Activated gamma-delta T cell treated with Interleukin-2 at 50 U/mL for 16 hours (primary cell): ENCODE data around the gene NR2F6.
"Not testable (repeated sequence)": the region's sequence is repeated elsewhere in the genome, so short reads cannot be mapped to it uniquely, and the experiment has no call there.

ENCODE experiments used
- DNase-seq: peaks from one replicate; pipeline ENCODE4 v3.0.0-alpha.2; 2020

The NR2F6 gene

GRCh38 chr19:17245535-17245984 is at the start of gene NR2F6:
Gene NR2F6, minus strand, starts transcription at chr19:17245919. Its CDS starts 699 bp downstream, at chr19:17245220.
- DNase-seq: no peak

GRCh38 chr19:17294051-17294891 is 48.6 kb upstream of the NR2F6 start:
- DNase-seq: no peak

- no peak for DNase-seq
Observed at GRCh38 chr19:17293605-17294004, 47.9 kb upstream of the NR2F6 start.

- peak; percentile 77 for DNase-seq
Observed at GRCh38 chr19:17292301-17293074, 46.8 kb upstream of the NR2F6 start.

GRCh38 chr19:17289489-17289888 is 43.8 kb upstream of the NR2F6 start:
- no peak for DNase-seq

GRCh38 chr19:17286752-17287151 is 41.0 kb upstream of the NR2F6 start:
- no peak for DNase-seq

GRCh38 chr19:17286263-17286662 is 40.5 kb upstream of the NR2F6 start:
- DNase-seq: no peak

GRCh38 chr19:17285415-17286135 is 39.9 kb upstream of the NR2F6 start:
- no peak for DNase-seq

GRCh38 chr19:17283504-17283996 is 37.8 kb upstream of the NR2F6 start:
- DNase-seq: no peak

- peak; percentile 74 for DNase-seq
Observed at GRCh38 chr19:17282488-17283125, 36.9 kb upstream of the NR2F6 start.

GRCh38 chr19:17281391-17282304 is 35.9 kb upstream of the NR2F6 start, which contains the start of gene ANKLE1:
Gene ANKLE1, plus strand, starts transcription at chr19:17281901. Its CDS starts 20 bp downstream, at chr19:17281921.
- DNase-seq: no peak

- no peak for DNase-seq
Observed at GRCh38 chr19:17279436-17279835, 33.7 kb upstream of the NR2F6 start.

GRCh38 chr19:17275441-17276175 is 29.9 kb upstream of the NR2F6 start:
- no peak for DNase-seq

- DNase-seq: not testable (repeated sequence)
Observed at GRCh38 chr19:17274892-17275291, 29.2 kb upstream of the NR2F6 start.

- DNase-seq: no peak
Observed at GRCh38 chr19:17268754-17269153, 23.0 kb upstream of the NR2F6 start.

GRCh38 chr19:17266975-17267788 is 21.5 kb upstream of the NR2F6 start, which contains the start of gene BABAM1:
Gene BABAM1, plus strand, starts transcription at chr19:17267443. Its CDS starts 1,364 bp downstream, at chr19:17268807.
- DNase-seq: peak; percentile 94

- DNase-seq: no peak
Observed at GRCh38 chr19:17266589-17266974, 20.9 kb upstream of the NR2F6 start.

GRCh38 chr19:17266026-17266425 is 20.3 kb upstream of the NR2F6 start:
- no peak for DNase-seq

- no peak for DNase-seq
Observed at GRCh38 chr19:17264641-17264979, 18.9 kb upstream of the NR2F6 start, which contains the start of gene USHBP1. Gene USHBP1, minus strand, starts transcription at chr19:17264745. Its CDS starts 446 bp downstream, at chr19:17264299.
